Measurements from ENCODE around the gene MACROD2.

Gene MACROD2

GRCh38 chr20:14643146-14643545 lies 647.8 kb downstream of the MACROD2 start:
- no peak for TF ChIP-seq CTCF (IDR thresholded peaks at IDR 0.05; ENCODE audit: low read depth, low read length)
- Histone ChIP-seq H3K27me3 (no peaks in the 10 kb centered on the region), H3K36me3 (no peaks in the 10 kb centered on the region), H3K9me3 (no peaks in the 10 kb centered on the region), H3K4me3 (ENCODE audit: low read depth, low read length) (no peak overlapping the region), H3K4me1 (no peaks in the 10 kb centered on the region)
- DNase-seq, result no peak

GRCh38 chr20:14643556-14643955 lies 648.2 kb downstream of the MACROD2 start:
- no peak for TF ChIP-seq CTCF (IDR thresholded peaks at IDR 0.05; ENCODE audit: low read depth, low read length)
- DNase-seq, result no peak
- no peaks in the 10 kb centered on the region for H3K36me3 ChIP-seq

GRCh38 chr20:14644306-14645097 lies 649.2 kb downstream of the MACROD2 start:
- Histone ChIP-seq H3K36me3 (no peaks in the 10 kb centered on the region), H3K4me1 (no peaks in the 10 kb centered on the region), H3K4me3 (ENCODE audit: low read depth, low read length) (no peak overlapping the region), H3K27me3 (no peaks in the 10 kb centered on the region), H3K9me3 (no peaks in the 10 kb centered on the region)
- TF ChIP-seq CTCF (IDR thresholded peaks at IDR 0.05; ENCODE audit: low read depth, low read length), result no peak
- DNase-seq, result no peak

More at GRCh38 chr20:14643556-14643955, 648.2 kb downstream of the MACROD2 start:
- H3K4me1 ChIP-seq, result no peaks in the 10 kb centered on the region
- no peaks in the 10 kb centered on the region for H3K9me3 ChIP-seq
- no peak overlapping the region for H3K4me3 ChIP-seq (ENCODE audit: low read depth, low read length)
- no peaks in the 10 kb centered on the region for H3K27me3 ChIP-seq

- DNase-seq, result no peak
- no peak overlapping the region for H3K4me3 ChIP-seq (ENCODE audit: low read depth, low read length)
- no peaks in the 10 kb centered on the region for H3K4me1 ChIP-seq
- H3K27me3 ChIP-seq, result no peaks in the 10 kb centered on the region
- H3K9me3 ChIP-seq, result no peaks in the 10 kb centered on the region
- H3K36me3 ChIP-seq, result no peaks in the 10 kb centered on the region
- TF ChIP-seq CTCF (IDR thresholded peaks at IDR 0.05; ENCODE audit: low read depth, low read length), result no peak
These were observed 651.7 kb downstream of the MACROD2 start for GRCh38 chr20:14647016-14647415.

GRCh38 chr20:14649662-14650061 lies 654.3 kb downstream of the MACROD2 start:
- H3K36me3 ChIP-seq, result no peaks in the 10 kb centered on the region
- DNase-seq, result no peak
- no peak for TF ChIP-seq CTCF (IDR thresholded peaks at IDR 0.05; ENCODE audit: low read depth, low read length)
- H3K4me3 ChIP-seq (ENCODE audit: low read depth, low read length), result no peak overlapping the region
- H3K4me1 ChIP-seq, result no peaks in the 10 kb centered on the region
- H3K9me3 ChIP-seq, result no peaks in the 10 kb centered on the region
- H3K27me3 ChIP-seq, result no peaks in the 10 kb centered on the region

GRCh38 chr20:14657266-14658005 lies 662.1 kb downstream of the MACROD2 start:
- Histone ChIP-seq H3K36me3 (no peaks in the 10 kb centered on the region), H3K4me1 (peaks cover 14% of the 10 kb centered on the region), H3K4me3 (ENCODE audit: low read depth, low read length) (no peak overlapping the region), H3K27me3 (no peaks in the 10 kb centered on the region), H3K9me3 (no peaks in the 10 kb centered on the region)
- TF ChIP-seq CTCF (IDR thresholded peaks at IDR 0.05; ENCODE audit: low read depth, low read length), result no peak
- DNase-seq, result no peak
